ENCODE data around the gene DNAJB9.

DNAJB9 gene

DNA sequence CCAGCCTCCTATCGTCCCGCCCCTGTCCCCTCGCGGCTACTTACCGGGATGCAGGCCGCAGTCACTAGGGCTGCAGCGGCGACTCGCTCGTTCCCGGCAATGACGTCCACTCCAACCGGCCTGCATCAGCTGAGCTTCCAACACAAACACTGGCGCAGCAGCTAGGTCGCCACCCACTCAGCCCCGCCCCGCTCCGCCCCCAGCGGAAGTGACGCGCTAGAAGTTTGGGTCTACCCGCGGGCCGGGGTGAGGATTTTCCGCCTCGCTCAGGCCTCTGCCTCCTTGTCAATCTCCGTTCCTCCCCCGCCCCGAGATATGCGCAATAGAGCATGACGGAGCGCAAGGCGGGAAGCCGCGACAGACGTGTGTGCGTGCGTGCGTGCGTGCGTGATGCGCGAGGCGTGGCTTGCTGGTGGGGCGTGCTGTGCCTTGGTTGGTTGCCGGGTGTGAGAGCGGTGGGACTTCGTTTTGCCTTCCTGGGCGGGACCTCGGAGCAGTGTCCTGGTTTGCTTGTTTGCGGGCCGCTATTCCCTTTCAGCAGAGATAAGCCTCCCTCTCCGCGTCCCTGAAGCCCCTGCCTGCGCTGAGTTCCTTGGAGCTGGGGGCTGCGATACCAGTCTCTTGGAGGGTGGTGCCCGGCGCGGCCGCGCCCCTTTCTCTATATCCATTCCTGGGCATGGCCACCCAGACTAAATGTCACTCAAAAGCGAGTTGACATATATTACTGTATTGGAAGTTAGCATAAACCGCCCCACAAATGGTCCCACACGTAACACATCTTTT, 43.5 kb upstream of the DNAJB9 start, which contains the start of gene PNPLA8:
TSS of gene PNPLA8 (minus strand) at position 151 of the 783 bp plus-strand sequence. CDS start 10,644 bp downstream, outside the sequence.
- H3K27me3 ChIP-seq (ENCODE audit: insufficient read depth, low read length), result no peaks in the 10 kb centered on the region
- H3K9ac ChIP-seq (ENCODE audit: low read length), result peak within 1 kb of the TSS; percentile 92
- peaks cover 43% of the 10 kb centered on the region for H3K79me2 ChIP-seq (ENCODE audit: insufficient read depth, low read length)
- 0 out of 2 replicates have a peak within 1 kb of the TSS, but pooled peaks have one; percentile 1 for H2AFZ ChIP-seq (ENCODE audit: low read length)
- no peaks in the 10 kb centered on the region for H4K20me1 ChIP-seq (ENCODE audit: insufficient read depth, low read length)
- H3K9me2 ChIP-seq (ENCODE audit: low read depth, low read length), result no peaks in the 10 kb centered on the region
- no peaks in the 10 kb centered on the region for H3F3A ChIP-seq (ENCODE audit: insufficient read depth, low read length)
- H3K36me3 ChIP-seq (ENCODE audit: insufficient read depth, low read length), result no peaks in the 10 kb centered on the region
- peak within 1 kb of the TSS; percentile 98 for H3K4me2 ChIP-seq (ENCODE audit: low read length)
- peak within 1 kb of the TSS; percentile 94 for H3K4me3 ChIP-seq (ENCODE audit: low read depth, low read length, poor library complexity, severe bottlenecking)
- H3K27ac ChIP-seq (ENCODE audit: low read depth, low read length, poor library complexity, severe bottlenecking), result peak within 1 kb of the TSS; percentile 86
- peaks cover 52% of the 10 kb centered on the region for H3K4me1 ChIP-seq (ENCODE audit: insufficient read depth, low read length, severe bottlenecking)
- no peaks in the 10 kb centered on the region for H3K9me3 ChIP-seq (ENCODE audit: low read length)
- TF ChIP-seq, protein P1, sequence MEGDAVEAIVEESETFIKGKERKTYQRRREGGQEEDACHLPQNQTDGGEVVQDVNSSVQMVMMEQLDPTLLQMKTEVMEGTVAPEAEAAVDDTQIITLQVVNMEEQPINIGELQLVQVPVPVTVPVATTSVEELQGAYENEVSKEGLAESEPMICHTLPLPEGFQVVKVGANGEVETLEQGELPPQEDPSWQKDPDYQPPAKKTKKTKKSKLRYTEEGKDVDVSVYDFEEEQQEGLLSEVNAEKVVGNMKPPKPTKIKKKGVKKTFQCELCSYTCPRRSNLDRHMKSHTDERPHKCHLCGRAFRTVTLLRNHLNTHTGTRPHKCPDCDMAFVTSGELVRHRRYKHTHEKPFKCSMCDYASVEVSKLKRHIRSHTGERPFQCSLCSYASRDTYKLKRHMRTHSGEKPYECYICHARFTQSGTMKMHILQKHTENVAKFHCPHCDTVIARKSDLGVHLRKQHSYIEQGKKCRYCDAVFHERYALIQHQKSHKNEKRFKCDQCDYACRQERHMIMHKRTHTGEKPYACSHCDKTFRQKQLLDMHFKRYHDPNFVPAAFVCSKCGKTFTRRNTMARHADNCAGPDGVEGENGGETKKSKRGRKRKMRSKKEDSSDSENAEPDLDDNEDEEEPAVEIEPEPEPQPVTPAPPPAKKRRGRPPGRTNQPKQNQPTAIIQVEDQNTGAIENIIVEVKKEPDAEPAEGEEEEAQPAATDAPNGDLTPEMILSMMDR (IDR thresholded peaks at IDR 0.05; ENCODE audit: low read length), result no peak
- no peak for TF ChIP-seq EZH2 (IDR thresholded peaks at IDR 0.05; ENCODE audit: borderline replicate concordance, low read length)

DNA sequence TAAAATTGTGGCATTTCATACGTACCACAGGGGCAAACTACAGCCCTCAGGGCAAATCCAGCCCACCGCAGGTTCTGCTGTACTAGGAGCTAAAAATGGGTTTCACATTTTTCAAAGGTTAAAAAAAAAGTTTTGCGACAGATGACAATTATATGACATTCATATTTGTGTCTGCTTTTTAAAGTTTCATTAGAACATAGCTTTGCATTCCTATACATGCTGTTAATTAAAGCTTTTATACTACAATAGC, 43.0 kb upstream of the DNAJB9 start:
- Histone ChIP-seq H3F3A (ENCODE audit: insufficient read depth, low read length) (no peaks in the 10 kb centered on the region), H3K9me2 (ENCODE audit: low read depth, low read length) (no peaks in the 10 kb centered on the region), H3K27ac (ENCODE audit: low read depth, low read length, poor library complexity, severe bottlenecking) (peak overlapping the region; percentile 77), H3K4me1 (ENCODE audit: insufficient read depth, low read length, severe bottlenecking) (peaks cover 46% of the 10 kb centered on the region), H3K4me2 (ENCODE audit: low read length) (peak overlapping the region; percentile 80), H2AFZ (ENCODE audit: low read length) (0 out of 2 replicates have a peak overlapping the region, but pooled peaks have one; percentile 1), H3K9me3 (ENCODE audit: low read length) (no peaks in the 10 kb centered on the region), H3K4me3 (ENCODE audit: low read depth, low read length, poor library complexity, severe bottlenecking) (peak overlapping the region; percentile 94), H3K27me3 (ENCODE audit: insufficient read depth, low read length) (no peaks in the 10 kb centered on the region), H3K9ac (ENCODE audit: low read length) (peak overlapping the region; percentile 88), H4K20me1 (ENCODE audit: insufficient read depth, low read length) (no peaks in the 10 kb centered on the region), H3K36me3 (ENCODE audit: insufficient read depth, low read length) (no peaks in the 10 kb centered on the region), H3K79me2 (ENCODE audit: insufficient read depth, low read length) (peaks cover 38% of the 10 kb centered on the region)
- TF ChIP-seq, protein P1 (IDR thresholded peaks at IDR 0.05; ENCODE audit: low read length), result no peak
- no peak for TF ChIP-seq EZH2 (IDR thresholded peaks at IDR 0.05; ENCODE audit: borderline replicate concordance, low read length)

DNA sequence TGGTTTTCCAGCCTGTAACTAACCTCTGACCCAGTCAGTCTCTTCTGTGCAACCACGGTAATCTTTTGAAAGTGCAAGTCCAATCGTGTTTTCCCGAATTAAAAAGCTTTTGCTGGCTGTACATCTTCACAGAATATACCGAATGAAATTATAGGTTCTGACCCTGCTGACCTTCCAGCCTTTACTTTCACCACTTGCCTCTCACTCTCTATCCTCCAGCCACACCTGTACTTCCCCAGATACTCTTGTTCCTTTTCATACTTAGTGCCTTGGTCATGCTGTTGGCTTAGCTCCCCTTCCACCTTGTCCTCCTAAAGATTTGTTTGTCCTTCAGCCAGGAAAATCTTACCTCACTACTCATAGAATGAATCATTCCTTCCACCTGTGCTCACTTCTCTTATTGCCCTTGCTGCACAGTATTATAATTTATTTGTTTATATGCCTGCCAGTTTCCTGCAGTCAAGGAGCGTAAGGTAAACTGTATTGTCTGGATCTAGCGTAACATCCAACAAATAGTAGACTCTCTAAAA, 41.4 kb upstream of the DNAJB9 start:
- peaks cover 24% of the 10 kb centered on the region for H3K79me2 ChIP-seq (ENCODE audit: insufficient read depth, low read length)
- H4K20me1 ChIP-seq (ENCODE audit: insufficient read depth, low read length), result no peaks in the 10 kb centered on the region
- no peak overlapping the region for H3K9ac ChIP-seq (ENCODE audit: low read length)
- TF ChIP-seq EZH2 (IDR thresholded peaks at IDR 0.05; ENCODE audit: borderline replicate concordance, low read length), result no peak
- TF ChIP-seq, protein P1 (IDR thresholded peaks at IDR 0.05; ENCODE audit: low read length), result no peak
- no peak overlapping the region for H3K27ac ChIP-seq (ENCODE audit: low read depth, low read length, poor library complexity, severe bottlenecking)
- H3K4me1 ChIP-seq (ENCODE audit: insufficient read depth, low read length, severe bottlenecking), result peaks cover 44% of the 10 kb centered on the region
- H3K4me2 ChIP-seq (ENCODE audit: low read length), result no peak overlapping the region
- no peaks in the 10 kb centered on the region for H3K36me3 ChIP-seq (ENCODE audit: insufficient read depth, low read length)
- no peaks in the 10 kb centered on the region for H3K9me3 ChIP-seq (ENCODE audit: low read length)
- H3K27me3 ChIP-seq (ENCODE audit: insufficient read depth, low read length), result no peaks in the 10 kb centered on the region
- no peaks in the 10 kb centered on the region for H3K9me2 ChIP-seq (ENCODE audit: low read depth, low read length)
- H3F3A ChIP-seq (ENCODE audit: insufficient read depth, low read length), result no peaks in the 10 kb centered on the region
- H2AFZ ChIP-seq (ENCODE audit: low read length), result no peak overlapping the region
- H3K4me3 ChIP-seq (ENCODE audit: low read depth, low read length, poor library complexity, severe bottlenecking), result no peak overlapping the region
